K562 (cell line): Measurements from ENCODE around the gene RALA. TPM values are rescaled to one million over a fixed set of nuclear protein-coding genes. Genes with fewer than 3 reads are reported as not detected.

Source experiments
- CREM ChIP-seq: IDR thresholded peaks from 2 replicates; pipeline ENCODE4 v1.6.1; 2014; ENCODE audit warnings: antibody characterized with exemption, low read depth
- ETV1 ChIP-seq: fragments of 450-650 bp; conservative IDR thresholded peaks from 2 replicates; pipeline ENCODE4 v1.6.1; 2016; ENCODE audit warnings: missing genetic modification characterization, control low read depth, low read depth, missing compliant biosample characterization
- GATAD2A ChIP-seq: fragments of 450-650 bp; IDR thresholded peaks from 2 replicates; pipeline ENCODE4 v1.6.1; 2017
- ILF3 ChIP-seq: fragments of 450-650 bp; IDR thresholded peaks from 2 replicates; pipeline ENCODE4 v1.6.1; 2018; ENCODE audit warnings: antibody characterized with exemption, mild to moderate bottlenecking, moderate library complexity, borderline replicate concordance
- MYBL2 ChIP-seq, 2 experiments: fragments of 450-650 bp in 1 of 2; sonication (generic) in 1 of 2; formaldehyde crosslinking in 1 of 2; IDR thresholded peaks; 2 replicates each; pipeline versions ENCODE4 v1.6.1 to v1.8.1; 2017 to 2022; ENCODE audit warnings: borderline replicate concordance in 1 of 2, inconsistent platforms in 1 of 2, low read depth in 1 of 2, mild to moderate bottlenecking in 1 of 2, missing genetic modification reagents in 1 of 2, moderate library complexity in 1 of 2
- NR3C1 ChIP-seq: sonication (generic); formaldehyde crosslinking; IDR thresholded peaks from 2 replicates; pipeline ENCODE4 v1.8.1; 2022; ENCODE audit warnings: missing genetic modification reagents
- PKNOX1 ChIP-seq: fragments of 450-650 bp; IDR thresholded peaks from 2 replicates; pipeline ENCODE4 v1.6.1; 2016
- POLR2H ChIP-seq: IDR thresholded peaks from 2 replicates; pipeline ENCODE4 v1.6.1; 2016; ENCODE audit warnings: missing genetic modification characterization, low read depth, mild to moderate bottlenecking, control low read depth, missing compliant biosample characterization, moderate library complexity
- POLR3G ChIP-seq: IDR thresholded peaks from 2 replicates; pipeline ENCODE4 v1.6.1; 2011; ENCODE audit not compliant: insufficient read length, insufficient replicate concordance; ENCODE audit errors: extremely low read depth
- RFX7 ChIP-seq: fragments of 250-450 bp; sonication (Bioruptor Pico); IDR thresholded peaks from 2 replicates; pipeline ENCODE4 v1.5.1; 2021; ENCODE audit warnings: mild to moderate bottlenecking
- RNF2 ChIP-seq: sonication (generic); IDR thresholded peaks from 2 replicates; pipeline ENCODE4 v1.6.1; 2016
- SNRNP70 ChIP-seq: fragments of 200-400 bp; formaldehyde crosslinking; optimal IDR thresholded peaks from 2 replicates; pipeline ENCODE3; 2017; ENCODE audit warnings: low read depth, low read length
- SP1 ChIP-seq: sonication (generic); formaldehyde crosslinking; IDR thresholded peaks from 2 replicates; pipeline ENCODE4 v1.8.1; 2022; ENCODE audit warnings: mild to moderate bottlenecking, missing genetic modification reagents
- ZBTB7A ChIP-seq: IDR thresholded peaks from 2 replicates; pipeline ENCODE4 v1.6.1; 2011; ENCODE audit warnings: low read depth, mild to moderate bottlenecking, low read length, moderate library complexity, borderline replicate concordance; ENCODE audit not compliant: control insufficient read depth
- ZC3H4 ChIP-seq: sonication (generic); formaldehyde crosslinking; IDR thresholded peaks from 2 replicates; pipeline ENCODE4 v1.9.0; 2021; ENCODE audit warnings: missing genetic modification reagents, borderline replicate concordance
- ZEB2 ChIP-seq: fragments of 450-650 bp; IDR thresholded peaks from 2 replicates; pipeline ENCODE4 v1.6.1; 2016
- ZNF175 ChIP-seq: fragments of 200-800 bp; sonication (Bioruptor generic); IDR thresholded peaks from 2 replicates; pipeline ENCODE4 v1.6.1; 2016; ENCODE audit warnings: low read depth, mild to moderate bottlenecking, missing genetic modification characterization, missing compliant biosample characterization
- ZNF274 ChIP-seq: IDR thresholded peaks from 2 replicates; pipeline ENCODE4 v1.6.1; 2011; ENCODE audit warnings: low read depth, mild to moderate bottlenecking, low read length, moderate library complexity, borderline replicate concordance
- ZNF583 ChIP-seq: fragments of 250-450 bp; sonication (Bioruptor Pico); IDR thresholded peaks from 2 replicates; pipeline ENCODE4 v1.4.0; 2020
- polyA plus RNA-seq, 8 experiments: library from polyadenylated mRNA; depleted of rRNA in 4 of 8; stranded (reverse) in 5 of 8; unstranded in 3 of 8; fragments of >200 nt; fragmentation: Nextera tagmentation in 2 of 8; fragmentation: Illumina TruSeq in 1 of 8; extraction: Ambion mirVana in 2 of 8; extraction: Trizol in 1 of 8; gene quantifications; 2 replicates each; pipeline versions ENCODE4 v1.2.1 to v1.2.3, GENCODE V29; 2011 to 2014; ENCODE audit warnings: inconsistent platforms in 1 of 8, missing spikeins in 1 of 8
- total RNA-seq, 7 experiments: library from RNA; depleted of rRNA in 6 of 7; stranded (reverse); fragments of >200 nt in 6 of 7; fragmentation: Illumina TruSeq in 2 of 7; extraction: Trizol in 2 of 7; gene quantifications; 2 replicates each; pipeline versions ENCODE4 v1.2.1 to v1.2.3, GENCODE V29; 2011 to 2021; ENCODE audit warnings: low replicate concordance in 1 of 7
- TF ChIP-seq, protein P1 (sequence below): fragments of 250-450 bp; sonication (Bioruptor Pico); IDR thresholded peaks from 2 replicates; pipeline ENCODE4 v1.5.0; 2021; ENCODE audit warnings: mild to moderate bottlenecking, borderline replicate concordance
- TF ChIP-seq, protein P2 (sequence below): sonication (generic); formaldehyde crosslinking; IDR thresholded peaks from 2 replicates; pipeline ENCODE4 v1.4.0; 2020; ENCODE audit warnings: mild to moderate bottlenecking, missing genetic modification reagents
- TF ChIP-seq, protein P3 (sequence below): fragments of 250-450 bp; sonication (Bioruptor Pico); IDR thresholded peaks from 2 replicates; pipeline ENCODE4 v1.4.0; 2020; ENCODE audit warnings: mild to moderate bottlenecking, moderate library complexity

Gene RALA
- total and polyA plus RNA-seq, 9 of the 15 experiments (the other 6 are each of a cell fraction or from before 2014, with no cell fraction given) = 7.2 to 28.0 (median 25.7) TPM

- TF ChIP-seq, protein P1, sequence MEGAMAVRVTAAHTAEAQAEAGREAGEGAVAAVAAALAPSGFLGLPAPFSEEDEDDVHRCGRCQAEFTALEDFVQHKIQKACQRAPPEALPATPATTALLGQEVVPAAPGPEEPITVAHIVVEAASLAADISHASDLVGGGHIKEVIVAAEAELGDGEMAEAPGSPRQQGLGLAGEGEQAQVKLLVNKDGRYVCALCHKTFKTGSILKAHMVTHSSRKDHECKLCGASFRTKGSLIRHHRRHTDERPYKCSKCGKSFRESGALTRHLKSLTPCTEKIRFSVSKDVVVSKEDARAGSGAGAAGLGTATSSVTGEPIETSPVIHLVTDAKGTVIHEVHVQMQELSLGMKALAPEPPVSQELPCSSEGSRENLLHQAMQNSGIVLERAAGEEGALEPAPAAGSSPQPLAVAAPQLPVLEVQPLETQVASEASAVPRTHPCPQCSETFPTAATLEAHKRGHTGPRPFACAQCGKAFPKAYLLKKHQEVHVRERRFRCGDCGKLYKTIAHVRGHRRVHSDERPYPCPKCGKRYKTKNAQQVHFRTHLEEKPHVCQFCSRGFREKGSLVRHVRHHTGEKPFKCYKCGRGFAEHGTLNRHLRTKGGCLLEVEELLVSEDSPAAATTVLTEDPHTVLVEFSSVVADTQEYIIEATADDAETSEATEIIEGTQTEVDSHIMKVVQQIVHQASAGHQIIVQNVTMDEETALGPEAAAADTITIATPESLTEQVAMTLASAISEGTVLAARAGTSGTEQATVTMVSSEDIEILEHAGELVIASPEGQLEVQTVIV (CRISPR knock-in tag) = no peak
- TF ChIP-seq, protein P2, sequence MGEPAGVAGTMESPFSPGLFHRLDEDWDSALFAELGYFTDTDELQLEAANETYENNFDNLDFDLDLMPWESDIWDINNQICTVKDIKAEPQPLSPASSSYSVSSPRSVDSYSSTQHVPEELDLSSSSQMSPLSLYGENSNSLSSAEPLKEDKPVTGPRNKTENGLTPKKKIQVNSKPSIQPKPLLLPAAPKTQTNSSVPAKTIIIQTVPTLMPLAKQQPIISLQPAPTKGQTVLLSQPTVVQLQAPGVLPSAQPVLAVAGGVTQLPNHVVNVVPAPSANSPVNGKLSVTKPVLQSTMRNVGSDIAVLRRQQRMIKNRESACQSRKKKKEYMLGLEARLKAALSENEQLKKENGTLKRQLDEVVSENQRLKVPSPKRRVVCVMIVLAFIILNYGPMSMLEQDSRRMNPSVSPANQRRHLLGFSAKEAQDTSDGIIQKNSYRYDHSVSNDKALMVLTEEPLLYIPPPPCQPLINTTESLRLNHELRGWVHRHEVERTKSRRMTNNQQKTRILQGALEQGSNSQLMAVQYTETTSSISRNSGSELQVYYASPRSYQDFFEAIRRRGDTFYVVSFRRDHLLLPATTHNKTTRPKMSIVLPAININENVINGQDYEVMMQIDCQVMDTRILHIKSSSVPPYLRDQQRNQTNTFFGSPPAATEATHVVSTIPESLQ = no peak
- peak; percentile 71; the same call in 1 of the 2 replicates for TF ChIP-seq GATAD2A
- TF ChIP-seq MYBL2 (IDR thresholded peaks at IDR 0.05; ENCODE audit: low read depth) = no peak
- TF ChIP-seq MYBL2 (CRISPR knock-in tag; IDR thresholded peaks at IDR 0.05; ENCODE audit: borderline replicate concordance) = no peak
- TF ChIP-seq POLR2H (tag) = peak; percentile 65
- no peak for TF ChIP-seq ZNF274
- TF ChIP-seq POLR3G = no peak
- peak; percentile 53 for TF ChIP-seq CREM
- TF ChIP-seq SNRNP70 = no peak
- TF ChIP-seq ZEB2 = no peak
- TF ChIP-seq ETV1 (tag) = peak; percentile 50; the same call in 1 of the 2 replicates
- no peak for TF ChIP-seq RFX7 (CRISPR knock-in tag)
- TF ChIP-seq ZC3H4 = no peak; the same call in 1 of the 2 replicates
- 0 out of 2 replicates have a peak, but pooled peaks have one; percentile 33 for TF ChIP-seq NR3C1 (CRISPR knock-in tag)
- no peak for TF ChIP-seq ILF3
- TF ChIP-seq PKNOX1 = peak; percentile 74
- TF ChIP-seq ZNF583 (CRISPR knock-in tag) = no peak
- TF ChIP-seq RNF2 = no peak
- peak; percentile 40; the same call in 1 of the 2 replicates for TF ChIP-seq SP1 (CRISPR knock-in tag)
- peak; percentile 26; the same call in 1 of the 2 replicates for TF ChIP-seq ZBTB7A
- TF ChIP-seq, protein P3, sequence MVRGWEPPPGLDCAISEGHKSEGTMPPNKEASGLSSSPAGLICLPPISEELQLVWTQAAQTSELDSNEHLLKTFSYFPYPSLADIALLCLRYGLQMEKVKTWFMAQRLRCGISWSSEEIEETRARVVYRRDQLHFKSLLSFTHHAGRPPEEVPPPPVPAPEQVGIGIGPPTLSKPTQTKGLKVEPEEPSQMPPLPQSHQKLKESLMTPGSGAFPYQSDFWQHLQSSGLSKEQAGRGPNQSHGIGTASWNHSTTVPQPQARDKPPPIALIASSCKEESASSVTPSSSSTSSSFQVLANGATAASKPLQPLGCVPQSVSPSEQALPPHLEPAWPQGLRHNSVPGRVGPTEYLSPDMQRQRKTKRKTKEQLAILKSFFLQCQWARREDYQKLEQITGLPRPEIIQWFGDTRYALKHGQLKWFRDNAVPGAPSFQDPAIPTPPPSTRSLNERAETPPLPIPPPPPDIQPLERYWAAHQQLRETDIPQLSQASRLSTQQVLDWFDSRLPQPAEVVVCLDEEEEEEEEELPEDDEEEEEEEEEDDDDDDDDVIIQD = no peak
- TF ChIP-seq ZNF175 (CRISPR knock-in tag) = no peak
Observed at GRCh38 chr7:39623047-39623731, at the start of gene RALA (continued).
